ENCODE data around the gene CNOT10.
"Not testable (repeated sequence)": the region's sequence is repeated elsewhere in the genome, so short reads cannot be mapped to it uniquely, and the experiment has no call there.

CNOT10 gene

DNA sequence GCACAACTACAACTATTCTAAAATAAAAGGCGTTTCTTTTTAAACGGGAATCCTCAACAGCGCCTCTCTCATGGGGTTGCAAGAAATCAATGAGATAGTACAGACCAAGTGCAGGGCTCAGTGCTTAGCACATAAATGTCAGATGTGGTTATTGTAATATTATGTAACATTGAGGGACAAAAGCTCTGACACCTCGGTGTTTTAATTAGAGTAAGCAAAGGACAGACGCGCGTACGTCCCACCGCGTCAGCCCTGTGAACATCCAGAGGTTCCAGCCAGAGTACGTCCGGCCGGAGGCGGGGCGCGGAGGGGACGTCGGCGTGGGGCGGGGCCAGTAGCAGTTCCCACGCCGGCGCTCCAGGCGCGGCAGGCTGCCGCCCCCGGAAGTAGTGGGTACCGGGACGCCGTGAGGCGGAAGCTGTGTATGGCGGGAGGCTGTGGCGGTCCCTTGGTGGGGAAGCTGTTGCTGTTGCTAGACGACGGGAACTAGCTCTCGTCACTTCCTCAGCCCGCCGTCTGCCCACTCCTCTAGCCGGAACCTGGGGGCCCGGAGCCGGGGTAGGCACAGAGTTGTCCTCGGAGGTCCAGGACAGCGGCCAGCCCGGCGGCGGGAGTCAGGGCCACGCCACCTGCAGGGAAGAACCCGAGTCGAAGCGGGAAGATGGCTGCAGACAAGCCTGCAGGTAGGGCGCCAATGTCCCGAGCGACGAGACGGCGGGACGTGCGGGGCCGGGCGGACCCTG lies at the start of gene CNOT10:
TSS of gene CNOT10 (plus strand) at position 389 of the 743 bp plus-strand sequence. CDS start at position 662, 273 bp downstream.
- TF ChIP-seq, protein P1, sequence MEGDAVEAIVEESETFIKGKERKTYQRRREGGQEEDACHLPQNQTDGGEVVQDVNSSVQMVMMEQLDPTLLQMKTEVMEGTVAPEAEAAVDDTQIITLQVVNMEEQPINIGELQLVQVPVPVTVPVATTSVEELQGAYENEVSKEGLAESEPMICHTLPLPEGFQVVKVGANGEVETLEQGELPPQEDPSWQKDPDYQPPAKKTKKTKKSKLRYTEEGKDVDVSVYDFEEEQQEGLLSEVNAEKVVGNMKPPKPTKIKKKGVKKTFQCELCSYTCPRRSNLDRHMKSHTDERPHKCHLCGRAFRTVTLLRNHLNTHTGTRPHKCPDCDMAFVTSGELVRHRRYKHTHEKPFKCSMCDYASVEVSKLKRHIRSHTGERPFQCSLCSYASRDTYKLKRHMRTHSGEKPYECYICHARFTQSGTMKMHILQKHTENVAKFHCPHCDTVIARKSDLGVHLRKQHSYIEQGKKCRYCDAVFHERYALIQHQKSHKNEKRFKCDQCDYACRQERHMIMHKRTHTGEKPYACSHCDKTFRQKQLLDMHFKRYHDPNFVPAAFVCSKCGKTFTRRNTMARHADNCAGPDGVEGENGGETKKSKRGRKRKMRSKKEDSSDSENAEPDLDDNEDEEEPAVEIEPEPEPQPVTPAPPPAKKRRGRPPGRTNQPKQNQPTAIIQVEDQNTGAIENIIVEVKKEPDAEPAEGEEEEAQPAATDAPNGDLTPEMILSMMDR (conservative IDR thresholded peaks at IDR 0.05; ENCODE audit: low read depth, low read length): peak; percentile 16
- peak; percentile 94 for DNase-seq (ENCODE audit: low read depth)
- peak within 1 kb of the TSS; percentile 98 for H3K4me3 ChIP-seq (ENCODE audit: low read depth, low read length)

DNA sequence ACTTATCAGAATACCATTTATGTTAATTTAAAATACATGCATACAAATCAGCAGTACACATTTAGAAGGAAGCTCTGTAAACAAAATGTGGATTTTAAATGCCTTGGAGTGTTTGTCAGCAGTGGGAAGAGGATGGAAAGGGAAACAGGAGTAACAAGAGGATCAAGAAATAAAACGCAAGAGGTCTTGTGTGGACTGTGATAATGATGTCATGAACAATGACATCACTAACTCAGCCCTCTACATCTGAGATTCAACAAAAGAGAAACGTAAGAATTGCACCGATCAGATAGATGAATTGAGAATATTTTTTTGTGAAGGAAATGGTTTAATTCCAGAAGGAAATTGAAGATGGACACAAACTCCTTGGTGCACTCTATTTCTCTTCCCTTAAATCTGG lies 44.0 kb upstream of the CNOT10 start:
- no peak overlapping the region for H3K4me3 ChIP-seq (ENCODE audit: low read depth, low read length)
- TF ChIP-seq, protein P1 (conservative IDR thresholded peaks at IDR 0.05; ENCODE audit: low read depth, low read length): no peak
- no peak for DNase-seq (ENCODE audit: low read depth)

DNA sequence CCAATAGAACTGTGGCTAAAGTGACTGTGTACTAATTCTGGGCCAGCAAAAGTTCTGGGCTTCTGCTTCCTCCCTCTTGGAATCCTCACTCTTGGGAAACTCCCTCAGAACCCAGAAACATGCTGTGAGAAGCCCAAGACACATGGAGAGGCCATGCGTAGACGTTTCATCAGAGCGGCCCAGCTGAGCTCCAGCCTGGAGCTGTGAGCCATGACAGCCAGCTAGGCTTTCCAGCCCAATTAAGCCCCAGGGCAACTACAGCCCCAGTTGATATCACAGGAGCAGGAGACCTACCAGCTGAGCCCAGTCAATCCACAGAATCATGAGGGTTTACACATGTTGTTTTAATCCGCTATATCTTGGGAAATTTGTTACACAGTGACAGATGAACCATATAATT lies 43.6 kb upstream of the CNOT10 start:
- TF ChIP-seq, protein P1 (conservative IDR thresholded peaks at IDR 0.05; ENCODE audit: low read depth, low read length): no peak
- peak; percentile 12 for DNase-seq (ENCODE audit: low read depth)
- no peak overlapping the region for H3K4me3 ChIP-seq (ENCODE audit: low read depth, low read length)

GRCh38 chr3:32643354-32643753 lies 41.6 kb upstream of the CNOT10 start:
- TF ChIP-seq, protein P1 (conservative IDR thresholded peaks at IDR 0.05; ENCODE audit: low read depth, low read length): no peak
- no peak overlapping the region for H3K4me3 ChIP-seq (ENCODE audit: low read depth, low read length)
- no peak for DNase-seq (ENCODE audit: low read depth)

GRCh38 chr3:32643816-32644215 lies 41.2 kb upstream of the CNOT10 start:
- H3K4me3 ChIP-seq (ENCODE audit: low read depth, low read length): no peak overlapping the region
- TF ChIP-seq, protein P1 (conservative IDR thresholded peaks at IDR 0.05; ENCODE audit: low read depth, low read length): no peak
- no peak for DNase-seq (ENCODE audit: low read depth)

DNA sequence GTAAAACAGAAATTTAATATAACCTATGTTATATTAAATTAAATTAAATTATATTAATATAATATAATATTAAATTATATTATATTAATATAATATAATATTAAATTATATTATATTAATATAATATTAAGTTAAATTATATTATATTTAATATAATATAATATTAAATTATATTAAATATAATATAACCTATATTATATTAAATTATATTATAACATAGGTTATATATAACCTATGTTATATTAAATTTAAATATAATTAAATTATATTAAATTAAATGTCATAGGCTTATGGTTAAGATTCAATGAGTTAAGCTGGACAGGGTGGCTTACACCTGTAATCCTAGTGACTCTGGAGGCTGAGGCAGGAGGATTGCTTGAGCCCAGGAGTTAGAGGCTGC lies 40.6 kb upstream of the CNOT10 start:
- no peak overlapping the region for H3K4me3 ChIP-seq (ENCODE audit: low read depth, low read length)
- DNase-seq (ENCODE audit: low read depth): no peak
- TF ChIP-seq, protein P1 (conservative IDR thresholded peaks at IDR 0.05; ENCODE audit: low read depth, low read length): no peak

DNA sequence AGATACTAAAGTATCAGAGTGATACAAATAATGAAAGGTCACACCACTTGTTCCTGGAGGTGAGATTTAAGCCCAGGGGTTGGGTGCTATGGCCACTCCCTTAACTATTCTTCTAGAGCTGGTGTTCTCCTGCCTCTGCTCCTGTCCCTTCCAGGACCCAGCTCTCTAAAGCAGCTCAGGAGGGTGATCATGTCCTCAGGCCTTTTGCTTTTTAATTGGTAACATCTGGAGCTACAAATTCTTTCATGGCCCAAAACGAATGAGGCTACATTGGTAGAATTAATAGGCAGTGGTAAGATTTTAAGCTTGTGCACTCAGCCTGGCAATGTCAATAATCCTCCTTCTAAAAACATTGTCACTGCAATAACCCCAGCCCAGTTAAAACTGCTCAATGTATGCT lies 38.2 kb upstream of the CNOT10 start:
- TF ChIP-seq, protein P1 (conservative IDR thresholded peaks at IDR 0.05; ENCODE audit: low read depth, low read length): no peak
- no peak for DNase-seq (ENCODE audit: low read depth)
- no peak overlapping the region for H3K4me3 ChIP-seq (ENCODE audit: low read depth, low read length)

DNA sequence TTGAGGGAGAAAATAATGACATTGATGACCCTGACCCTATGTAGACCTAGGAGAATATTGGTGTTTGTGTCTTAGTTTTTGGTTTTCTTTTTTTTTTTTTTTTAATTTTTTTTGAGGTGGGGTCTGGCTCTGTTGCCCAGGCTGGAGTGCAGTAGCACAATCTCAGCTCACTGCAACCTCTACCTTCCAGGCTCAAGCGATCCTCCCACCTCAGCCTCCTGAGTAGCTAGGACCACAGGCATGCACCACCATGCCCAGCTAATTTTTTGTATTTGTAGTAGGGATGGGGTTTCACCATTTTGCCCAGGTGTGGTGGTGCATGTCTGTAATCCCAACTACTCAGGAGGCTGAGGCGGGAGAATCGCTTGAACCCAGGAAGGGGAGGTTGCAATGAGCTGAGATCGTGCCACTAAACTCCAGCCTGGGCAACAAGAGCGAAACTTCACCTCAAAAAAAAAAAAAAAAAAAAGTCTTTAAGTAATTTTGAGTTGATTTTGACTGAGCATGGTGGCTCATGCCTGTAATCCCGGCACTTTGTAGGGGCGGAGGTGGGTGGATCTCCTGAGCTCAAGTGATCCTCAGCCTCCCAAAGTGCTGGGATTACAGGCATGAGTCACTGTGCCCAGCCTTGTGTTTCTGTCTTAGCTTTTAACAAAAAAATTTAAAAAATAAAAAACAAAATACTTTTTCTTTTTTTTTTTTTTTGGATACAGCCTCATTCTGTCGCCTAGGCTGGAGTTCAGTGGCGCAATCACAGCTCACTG lies 32.5 kb upstream of the CNOT10 start:
- DNase-seq (ENCODE audit: low read depth); H3K4me3 ChIP-seq (ENCODE audit: low read depth, low read length): not testable (repeated sequence)

All from choroid plexus epithelial cell (primary cell).